Measurements from ENCODE around the gene MAP1B.

MAP1B gene

DNA sequence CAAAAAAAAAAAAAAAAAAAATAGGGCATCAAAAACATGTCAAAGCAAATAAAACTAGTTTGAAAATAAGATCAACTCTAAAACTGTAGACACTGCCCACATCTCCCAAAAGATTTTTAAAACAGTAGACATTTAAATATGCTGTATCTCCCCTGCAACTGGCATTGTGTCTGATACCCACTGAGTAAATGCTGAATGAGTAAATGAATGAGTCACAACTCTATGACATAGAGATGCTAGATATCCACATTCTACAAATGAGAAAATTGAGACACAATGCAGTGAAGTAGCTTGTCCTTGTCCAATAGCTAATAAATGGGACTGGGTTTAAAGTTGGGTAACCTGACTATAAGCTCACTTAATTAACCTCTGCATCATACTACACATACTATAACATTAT is 14.1 kb upstream of the MAP1B start:
- H2BK120ac ChIP-seq (ENCODE audit: low read depth, low read length), result no peak overlapping the region
- H2AFZ ChIP-seq (ENCODE audit: low read depth, low read length), result no peak overlapping the region
- H2AK5ac ChIP-seq (ENCODE audit: low read length, severe bottlenecking), result no peak overlapping the region
- no peaks in the 10 kb centered on the region for H3K9me3 ChIP-seq (ENCODE audit: control insufficient read depth, low read length)
- H3K23ac ChIP-seq (ENCODE audit: low read length in 2 of 2), result no peak overlapping the region
- no peak overlapping the region for H3K4me3 ChIP-seq (ENCODE audit: insufficient read depth in 1 of 2, low read depth in 1 of 2, low read length in 2 of 2)
- no peak overlapping the region for H2BK12ac ChIP-seq (ENCODE audit: low read length in 2 of 2)
- DNase-seq, result peak; percentile 14
- H3K27me3 ChIP-seq (ENCODE audit: control insufficient read depth in 1 of 2, insufficient read depth in 1 of 2, low read length in 2 of 2), result no peaks in the 10 kb centered on the region
- H3K4me1 ChIP-seq (ENCODE audit: control insufficient read depth, insufficient read depth, low read depth, low read length), result no peaks in the 10 kb centered on the region
- no peak overlapping the region for H2BK15ac ChIP-seq (ENCODE audit: low read depth, poor library complexity, severe bottlenecking)
- H4K8ac ChIP-seq (ENCODE audit: low read length), result no peak overlapping the region
- no peaks in the 10 kb centered on the region for H3K79me1 ChIP-seq (replicated peaks; ENCODE audit: low read length, poor library complexity, severe bottlenecking)
- H3K27ac ChIP-seq (ENCODE audit: low read length, poor library complexity, severe bottlenecking), result no peak overlapping the region
- H3K36me3 ChIP-seq (ENCODE audit: control insufficient read depth in 1 of 2, insufficient read depth in 2 of 2, low read depth in 1 of 2, low read length in 2 of 2), result no peaks in the 10 kb centered on the region
- no peak overlapping the region for H4K91ac ChIP-seq (ENCODE audit: low read length)
- no peak overlapping the region for H2BK5ac ChIP-seq (ENCODE audit: low read depth, low read length, poor library complexity, severe bottlenecking)
- no peak overlapping the region for H3K4me2 ChIP-seq (ENCODE audit: low read length, poor library complexity, severe bottlenecking)
- no peak overlapping the region for H3K4ac ChIP-seq (ENCODE audit: low read depth in 1 of 2, low read length in 2 of 2)
- no peak overlapping the region for H3K14ac ChIP-seq (ENCODE audit: low read length in 2 of 2)
- H3K18ac ChIP-seq (ENCODE audit: low read depth in 1 of 2, low read length in 2 of 2), result no peak overlapping the region
- no peak overlapping the region for H3K9ac ChIP-seq (ENCODE audit: low read length)

DNA sequence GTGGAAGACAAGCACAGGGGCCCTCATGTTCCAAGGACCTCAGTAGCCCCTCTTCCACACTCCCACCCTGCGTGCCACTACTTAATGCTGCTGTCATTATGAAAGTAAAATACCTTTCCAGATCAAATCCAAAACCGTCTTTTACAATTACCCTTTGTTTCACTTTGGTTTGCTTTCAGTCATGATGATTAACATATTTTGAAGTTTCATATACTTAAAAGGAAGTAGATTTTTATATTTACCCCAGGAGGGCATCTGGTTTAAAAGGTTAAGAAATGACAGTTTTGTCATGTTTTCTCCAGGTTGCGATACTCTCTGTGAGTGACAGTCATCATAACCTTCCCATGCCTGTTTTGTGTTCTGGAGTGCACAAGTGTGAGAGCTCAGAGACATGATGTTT is 13.5 kb upstream of the MAP1B start:
- H3K18ac ChIP-seq (ENCODE audit: low read depth in 1 of 2, low read length in 2 of 2), result no peak overlapping the region

DNA sequence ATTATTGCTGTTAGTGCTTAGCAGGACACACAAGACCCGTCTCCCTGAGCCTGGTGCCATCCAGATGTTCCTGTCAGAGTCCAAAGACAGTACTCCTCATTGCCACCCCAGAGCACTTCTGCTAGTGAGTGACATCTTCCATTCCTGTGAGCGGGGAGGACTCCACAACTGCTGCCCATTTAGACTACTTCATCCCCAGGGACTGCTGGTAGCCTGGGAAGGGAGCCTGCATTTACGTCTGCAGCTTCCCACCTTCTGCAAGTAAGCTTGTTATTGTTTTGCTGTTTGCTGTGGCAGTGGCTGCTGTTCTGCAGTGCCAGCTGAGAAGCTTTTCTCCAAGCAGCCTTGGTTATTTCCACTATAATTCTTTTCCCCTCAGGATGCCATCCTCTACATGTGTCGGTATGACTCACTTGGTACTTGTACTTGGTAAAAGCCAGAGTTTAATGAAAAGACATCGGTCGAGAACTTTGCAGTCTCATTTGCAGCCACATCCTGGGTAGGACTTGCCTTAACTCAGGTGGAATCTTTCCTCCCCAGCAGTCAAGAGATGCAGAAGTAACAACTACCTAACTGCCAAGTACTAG is 10.6 kb upstream of the MAP1B start:
- Histone ChIP-seq H2BK15ac (ENCODE audit: low read depth, poor library complexity, severe bottlenecking) (no peak overlapping the region), H3K4me3 (ENCODE audit: insufficient read depth in 1 of 2, low read depth in 1 of 2, low read length in 2 of 2) (no peak overlapping the region), H3K9me3 (ENCODE audit: control insufficient read depth, low read length) (no peaks in the 10 kb centered on the region), H2BK12ac (ENCODE audit: low read length in 2 of 2) (no peak overlapping the region), H3K36me3 (ENCODE audit: control insufficient read depth in 1 of 2, insufficient read depth in 2 of 2, low read depth in 1 of 2, low read length in 2 of 2) (no peaks in the 10 kb centered on the region), H2AFZ (ENCODE audit: low read depth, low read length) (no peak overlapping the region), H3K79me1 (replicated peaks; ENCODE audit: low read length, poor library complexity, severe bottlenecking) (no peaks in the 10 kb centered on the region), H4K91ac (ENCODE audit: low read length) (no peak overlapping the region), H3K27me3 (ENCODE audit: control insufficient read depth in 1 of 2, insufficient read depth in 1 of 2, low read length in 2 of 2) (no peaks in the 10 kb centered on the region), H3K18ac (ENCODE audit: low read depth in 1 of 2, low read length in 2 of 2) (no peak overlapping the region), H3K23ac (ENCODE audit: low read length in 2 of 2) (no peak overlapping the region), H2BK5ac (ENCODE audit: low read depth, low read length, poor library complexity, severe bottlenecking) (no peak overlapping the region), H4K8ac (ENCODE audit: low read length) (peak overlapping the region; percentile 27), H2BK120ac (ENCODE audit: low read depth, low read length) (no peak overlapping the region), H3K4me2 (ENCODE audit: low read length, poor library complexity, severe bottlenecking) (no peak overlapping the region), H2AK5ac (ENCODE audit: low read length, severe bottlenecking) (no peak overlapping the region), H3K9ac (ENCODE audit: low read length) (no peak overlapping the region), H3K4me1 (ENCODE audit: control insufficient read depth, insufficient read depth, low read depth, low read length) (no peaks in the 10 kb centered on the region), H3K27ac (ENCODE audit: low read length, poor library complexity, severe bottlenecking) (no peak overlapping the region), H3K14ac (ENCODE audit: low read length in 2 of 2) (no peak overlapping the region), H3K4ac (ENCODE audit: low read depth in 1 of 2, low read length in 2 of 2) (no peak overlapping the region)
- WGBS, result 53% methylated on average over 5 of the region's 6 CpGs
- DNase-seq, result peak; percentile 25

More for the DNA sequence above, 13.5 kb upstream of the MAP1B start:
- Histone ChIP-seq H2BK120ac (ENCODE audit: low read depth, low read length) (no peak overlapping the region), H4K91ac (ENCODE audit: low read length) (no peak overlapping the region), H4K8ac (ENCODE audit: low read length) (no peak overlapping the region), H3K23ac (ENCODE audit: low read length in 2 of 2) (no peak overlapping the region), H3K9me3 (ENCODE audit: control insufficient read depth, low read length) (no peaks in the 10 kb centered on the region), H2AFZ (ENCODE audit: low read depth, low read length) (no peak overlapping the region), H3K14ac (ENCODE audit: low read length in 2 of 2) (no peak overlapping the region), H3K4me2 (ENCODE audit: low read length, poor library complexity, severe bottlenecking) (no peak overlapping the region), H3K4me1 (ENCODE audit: control insufficient read depth, insufficient read depth, low read depth, low read length) (no peaks in the 10 kb centered on the region), H3K36me3 (ENCODE audit: control insufficient read depth in 1 of 2, insufficient read depth in 2 of 2, low read depth in 1 of 2, low read length in 2 of 2) (no peaks in the 10 kb centered on the region), H3K4me3 (ENCODE audit: insufficient read depth in 1 of 2, low read depth in 1 of 2, low read length in 2 of 2) (no peak overlapping the region), H2BK12ac (ENCODE audit: low read length in 2 of 2) (no peak overlapping the region), H3K27me3 (ENCODE audit: control insufficient read depth in 1 of 2, insufficient read depth in 1 of 2, low read length in 2 of 2) (no peaks in the 10 kb centered on the region), H2AK5ac (ENCODE audit: low read length, severe bottlenecking) (no peak overlapping the region), H3K4ac (ENCODE audit: low read depth in 1 of 2, low read length in 2 of 2) (no peak overlapping the region), H3K27ac (ENCODE audit: low read length, poor library complexity, severe bottlenecking) (no peak overlapping the region), H2BK15ac (ENCODE audit: low read depth, poor library complexity, severe bottlenecking) (no peak overlapping the region), H3K79me1 (replicated peaks; ENCODE audit: low read length, poor library complexity, severe bottlenecking) (no peaks in the 10 kb centered on the region), H3K9ac (ENCODE audit: low read length) (no peak overlapping the region), H2BK5ac (ENCODE audit: low read depth, low read length, poor library complexity, severe bottlenecking) (no peak overlapping the region)
- WGBS, result 48% methylated on average over 2 of the region's 3 CpGs
- no peak for DNase-seq

DNA sequence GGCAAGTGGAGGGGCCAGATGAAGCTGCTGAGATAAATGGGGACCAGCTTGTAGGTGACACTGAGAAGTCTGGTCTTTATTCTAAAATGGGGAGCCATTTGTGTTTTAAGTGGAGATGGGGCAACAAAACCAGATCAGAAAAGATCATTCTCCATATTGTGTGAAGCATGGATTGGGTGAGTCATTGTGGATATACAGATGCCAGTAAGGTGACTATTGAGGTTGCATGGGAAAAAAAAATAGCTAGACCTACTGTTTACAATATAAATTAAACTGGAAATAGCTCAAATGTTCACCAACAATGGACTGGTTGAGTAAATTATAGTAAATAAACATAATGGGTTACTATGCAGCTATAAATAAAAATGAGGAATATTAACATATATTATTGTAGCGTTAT is 5.4 kb upstream of the MAP1B start:
- H3K4me2 ChIP-seq (ENCODE audit: low read length, poor library complexity, severe bottlenecking), result no peak overlapping the region
- H2BK120ac ChIP-seq (ENCODE audit: low read depth, low read length), result no peak overlapping the region
- no peak overlapping the region for H4K91ac ChIP-seq (ENCODE audit: low read length)
- H3K14ac ChIP-seq (ENCODE audit: low read length in 2 of 2), result no peak overlapping the region
- H3K9me3 ChIP-seq (ENCODE audit: control insufficient read depth, low read length), result no peaks in the 10 kb centered on the region
- no peak overlapping the region for H4K8ac ChIP-seq (ENCODE audit: low read length)
- H2AK5ac ChIP-seq (ENCODE audit: low read length, severe bottlenecking), result no peak overlapping the region
- no peaks in the 10 kb centered on the region for H3K4me1 ChIP-seq (ENCODE audit: control insufficient read depth, insufficient read depth, low read depth, low read length)
- H3K36me3 ChIP-seq (ENCODE audit: control insufficient read depth in 1 of 2, insufficient read depth in 2 of 2, low read depth in 1 of 2, low read length in 2 of 2), result no peaks in the 10 kb centered on the region
- no peak overlapping the region for H3K23ac ChIP-seq (ENCODE audit: low read length in 2 of 2)
- no peak overlapping the region for H3K27ac ChIP-seq (ENCODE audit: low read length, poor library complexity, severe bottlenecking)
- no peaks in the 10 kb centered on the region for H3K79me1 ChIP-seq (replicated peaks; ENCODE audit: low read length, poor library complexity, severe bottlenecking)
- no peaks in the 10 kb centered on the region for H3K27me3 ChIP-seq (ENCODE audit: control insufficient read depth in 1 of 2, insufficient read depth in 1 of 2, low read length in 2 of 2)
- DNase-seq, result peak; percentile 50
- H2AFZ ChIP-seq (ENCODE audit: low read depth, low read length), result no peak overlapping the region
- H2BK5ac ChIP-seq (ENCODE audit: low read depth, low read length, poor library complexity, severe bottlenecking), result no peak overlapping the region
- H3K18ac ChIP-seq (ENCODE audit: low read depth in 1 of 2, low read length in 2 of 2), result no peak overlapping the region
- no peak overlapping the region for H2BK15ac ChIP-seq (ENCODE audit: low read depth, poor library complexity, severe bottlenecking)
- WGBS, result 89% methylated on average over 1 of the region's 1 CpG
- no peak overlapping the region for H3K9ac ChIP-seq (ENCODE audit: low read length)
- H2BK12ac ChIP-seq (ENCODE audit: low read length in 2 of 2), result no peak overlapping the region
- no peak overlapping the region for H3K4me3 ChIP-seq (ENCODE audit: insufficient read depth in 1 of 2, low read depth in 1 of 2, low read length in 2 of 2)
- H3K4ac ChIP-seq (ENCODE audit: low read depth in 1 of 2, low read length in 2 of 2), result no peak overlapping the region

Measured in mesenchymal stem cell (in vitro differentiated cells and primary cell).